Upper lobe of left lung (tissue), 6 donors: ENCODE measurements around the gene SNED1. TPM values are rescaled to one million over a fixed set of nuclear protein-coding genes. Genes with fewer than 3 reads are reported as not detected.

ENCODE experiments used
- ATAC-seq, 2 donors: fragments of 200-7000 bp; cut with Tn5 transposase; one replicate each; pipeline ENCODE4 v1.9.1; 2022; ENCODE audit warnings: mild to moderate bottlenecking in 2 of 2, moderate library complexity in 2 of 2; ENCODE audit not compliant: low FRiP score in 2 of 2
- DNase-seq, 2 donors: peaks; one replicate each; pipeline ENCODE4 v3.0.0-alpha.2; 2019 to 2020
- H3K27ac ChIP-seq, 4 donors: fragments of 200-600 bp; sonication (generic); one replicate each; pipeline ENCODE4 v1.5.1; 2016 to 2019
- H3K27me3 ChIP-seq, 4 donors: fragments of 200-600 bp; sonication (generic); one replicate each; pipeline ENCODE4 v1.5.1; 2017 to 2019
- H3K36me3 ChIP-seq, 4 donors: fragments of 200-600 bp; sonication (generic); one replicate each; pipeline ENCODE4 v1.5.1; 2016 to 2019
- H3K4me1 ChIP-seq, 4 donors: fragments of 200-600 bp; sonication (generic); one replicate each; pipeline ENCODE4 v1.5.1; 2018 to 2019
- H3K4me3 ChIP-seq, 4 donors: fragments of 200-600 bp; sonication (generic); one replicate each; pipeline ENCODE4 v1.5.1; 2017 to 2019; ENCODE audit warnings: mild to moderate bottlenecking in 2 of 4, moderate library complexity in 1 of 4
- H3K9me3 ChIP-seq, 4 donors: fragments of 200-600 bp; sonication (generic); one replicate each; pipeline ENCODE4 v1.5.1; 2018 to 2019
- EP300 ChIP-seq, 4 donors: sonication (generic); formaldehyde crosslinking; IDR thresholded peaks; one replicate each; pipeline ENCODE4 v1.5.1; 2017; ENCODE audit warnings: antibody characterized with exemption in 4 of 4, control low read depth in 2 of 4
- POLR2A ChIP-seq, 4 donors: fragments of 450-650 bp; IDR thresholded peaks; one replicate each; pipeline ENCODE4 v1.5.1; 2016 to 2017; ENCODE audit warnings: antibody characterized with exemption in 4 of 4, mild to moderate bottlenecking in 2 of 4
- POLR2AphosphoS5 ChIP-seq, 2 donors: sonication (generic); formaldehyde crosslinking; IDR thresholded peaks; one replicate each; pipeline ENCODE4 v1.5.1; 2017; ENCODE audit warnings: antibody characterized with exemption in 2 of 2
- WGBS, 2 donors: methylation state at CpG; one replicate each; pipeline ENCODE4 v1.1.5; 2017 to 2018; 5-methylcytosine and 5-hydroxymethylcytosine counted together
- total RNA-seq, 6 donors: library from RNA; depleted of rRNA in 4 of 6; stranded (reverse); fragments of >200 nt in 4 of 6; gene quantifications; one replicate each; pipeline versions ENCODE4 v1.1.0 to v1.2.1, GENCODE V29; 2016 to 2021
- TF ChIP-seq, protein P1 (sequence below), 6 experiments: fragments of 450-650 bp in 4 of 6; fragments of 200-600 bp in 2 of 6; sonication (generic) in 2 of 6; IDR thresholded peaks; one replicate each; pipeline ENCODE4 v1.5.1; 2016 to 2019; ENCODE audit warnings: antibody characterized with exemption in 6 of 6
- donor health status: DM: no; HTN: no; CAD: no; lungs with moderate emphysema.
- donor health status: DM: no; HTN: yes; CAD: no; lungs with severe emphysema.

SNED1 gene
- total RNA-seq, 6 donors from 2014 or later = 26.0 to 189 (median 38.9) TPM

- H3K36me3 ChIP-seq = no peaks in the 10 kb centered on the region
- ATAC-seq (no peak), DNase-seq (peak in 1 of 2 donors; percentile 30)
- H3K9me3 ChIP-seq = no peaks in the 10 kb centered on the region
- TF ChIP-seq POLR2A (IDR thresholded peaks at IDR 0.05) (no peak), EP300 (IDR thresholded peaks at IDR 0.05) (no peak), POLR2AphosphoS5 (IDR thresholded peaks at IDR 0.05) (no peak)
- TF ChIP-seq, protein P1, sequence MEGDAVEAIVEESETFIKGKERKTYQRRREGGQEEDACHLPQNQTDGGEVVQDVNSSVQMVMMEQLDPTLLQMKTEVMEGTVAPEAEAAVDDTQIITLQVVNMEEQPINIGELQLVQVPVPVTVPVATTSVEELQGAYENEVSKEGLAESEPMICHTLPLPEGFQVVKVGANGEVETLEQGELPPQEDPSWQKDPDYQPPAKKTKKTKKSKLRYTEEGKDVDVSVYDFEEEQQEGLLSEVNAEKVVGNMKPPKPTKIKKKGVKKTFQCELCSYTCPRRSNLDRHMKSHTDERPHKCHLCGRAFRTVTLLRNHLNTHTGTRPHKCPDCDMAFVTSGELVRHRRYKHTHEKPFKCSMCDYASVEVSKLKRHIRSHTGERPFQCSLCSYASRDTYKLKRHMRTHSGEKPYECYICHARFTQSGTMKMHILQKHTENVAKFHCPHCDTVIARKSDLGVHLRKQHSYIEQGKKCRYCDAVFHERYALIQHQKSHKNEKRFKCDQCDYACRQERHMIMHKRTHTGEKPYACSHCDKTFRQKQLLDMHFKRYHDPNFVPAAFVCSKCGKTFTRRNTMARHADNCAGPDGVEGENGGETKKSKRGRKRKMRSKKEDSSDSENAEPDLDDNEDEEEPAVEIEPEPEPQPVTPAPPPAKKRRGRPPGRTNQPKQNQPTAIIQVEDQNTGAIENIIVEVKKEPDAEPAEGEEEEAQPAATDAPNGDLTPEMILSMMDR (IDR thresholded peaks at IDR 0.05) = no peak
- H3K4me1 ChIP-seq = peaks cover 0 to 1% (median under 1%) of the 10 kb centered on the region in 4 donors
- no peak overlapping the region for H3K4me3 ChIP-seq
- no peaks in the 10 kb centered on the region for H3K27me3 ChIP-seq
- no peak overlapping the region for H3K27ac ChIP-seq
- WGBS, 2 donors = 79 to 86% methylated on average over 14 of the region's 14 CpGs
Measured at GRCh38 chr2:240952496-240953246, 45.7 kb upstream of the SNED1 start.

DNA sequence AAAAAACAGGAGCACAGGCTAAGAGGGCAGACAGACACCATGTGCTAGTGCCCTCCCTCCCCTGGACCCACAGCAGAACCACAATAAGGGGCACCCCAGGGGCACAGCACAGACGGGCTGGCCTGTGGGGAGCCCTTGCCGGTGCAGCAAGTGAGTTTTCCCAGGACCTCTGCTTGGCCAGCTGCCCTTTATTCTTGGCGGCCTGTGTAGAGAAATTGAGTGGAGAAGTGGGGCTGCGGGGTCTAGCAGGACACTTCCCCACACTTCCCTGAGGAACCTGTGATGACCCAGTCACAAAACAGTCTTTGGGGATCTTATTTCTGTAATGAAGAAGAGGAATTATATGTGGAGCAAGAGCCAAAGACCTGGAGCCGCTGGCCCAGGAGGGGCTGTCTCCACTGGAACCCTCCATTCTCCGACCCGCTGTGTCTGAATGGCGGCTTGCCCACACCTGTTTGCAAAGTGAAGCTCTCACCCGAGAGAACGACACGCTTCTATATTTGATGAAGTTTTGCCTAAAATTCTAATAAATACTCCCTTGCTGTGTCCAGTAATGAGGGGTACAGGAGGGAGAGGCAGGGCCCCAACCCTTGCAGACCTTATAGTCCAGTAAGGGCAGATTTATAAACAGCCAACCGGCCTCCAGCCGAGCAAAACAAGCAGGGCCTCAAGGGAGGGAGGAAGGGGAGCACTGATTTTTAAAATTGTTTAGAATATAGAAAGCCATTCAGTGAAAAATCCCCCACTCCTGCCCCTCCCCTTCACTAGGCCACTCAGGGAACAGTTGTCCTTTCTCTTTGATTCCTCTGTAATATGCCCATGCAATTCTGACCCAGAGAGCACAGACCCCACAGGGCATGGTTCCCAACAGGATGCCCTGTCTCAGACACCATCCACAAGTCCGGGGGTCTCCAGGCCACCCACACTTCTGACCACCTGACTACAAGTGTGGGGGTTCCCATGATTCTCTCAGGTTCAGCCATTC lies 44.7 kb upstream of the SNED1 start:
- DNase-seq = peak in 1 of 2 donors; percentile 36
- WGBS, 2 donors = 66 to 72% methylated on average over 14 of the region's 14 CpGs
- TF ChIP-seq POLR2A (IDR thresholded peaks at IDR 0.05) (no peak), POLR2AphosphoS5 (IDR thresholded peaks at IDR 0.05) (no peak), EP300 (IDR thresholded peaks at IDR 0.05) (no peak)
- TF ChIP-seq, protein P1 (IDR thresholded peaks at IDR 0.05) = no peak

DNA sequence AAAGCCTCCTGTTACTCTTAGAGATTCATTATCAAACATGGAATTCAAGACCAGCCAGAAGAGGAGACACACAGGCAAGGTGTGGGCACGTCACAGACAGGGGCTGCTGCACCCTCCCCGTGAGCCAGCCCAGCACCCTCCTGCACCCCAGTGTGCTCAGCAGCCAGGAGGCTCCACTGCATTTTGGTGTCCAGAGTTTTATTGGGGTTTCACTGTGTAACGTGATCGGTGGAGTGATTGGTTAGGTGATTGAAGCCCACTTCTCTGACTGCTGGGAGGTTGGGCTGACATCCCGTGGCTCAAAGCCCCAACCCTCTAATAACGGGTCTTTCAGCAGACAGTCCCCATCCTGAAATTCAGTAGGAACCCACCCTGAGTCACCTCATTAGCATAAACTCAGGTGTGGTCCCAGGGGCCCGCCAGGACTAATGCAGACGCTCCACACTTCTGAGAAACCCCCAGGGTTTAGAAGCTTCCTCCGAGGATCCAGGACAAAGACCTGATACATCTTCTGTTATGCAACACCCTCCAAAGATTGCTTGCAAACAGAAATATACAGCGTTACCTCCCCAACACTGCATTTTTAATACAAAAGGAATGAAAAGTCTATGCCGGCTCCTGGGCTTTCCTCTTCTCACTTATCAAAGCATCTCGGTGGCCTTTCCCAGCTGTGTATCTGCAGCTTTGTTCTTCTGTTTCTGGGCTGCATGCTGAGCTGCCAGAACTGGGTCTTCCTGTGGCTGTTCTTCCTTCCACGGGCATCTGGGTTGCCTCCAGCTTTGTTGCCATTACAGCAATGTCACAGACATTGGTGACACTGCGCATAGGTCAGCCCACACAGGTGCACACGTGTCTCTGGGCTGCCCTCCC lies 43.7 kb upstream of the SNED1 start:
- Histone ChIP-seq H3K4me1 (peaks cover 0 to 9% (median 3%) of the 10 kb centered on the region in 4 donors), H3K27me3 (no peaks in the 10 kb centered on the region), H3K9me3 (no peaks in the 10 kb centered on the region), H3K4me3 (no peak overlapping the region), H3K36me3 (no peaks in the 10 kb centered on the region), H3K27ac (no peak overlapping the region)
- ATAC-seq = no peak
- no peak for TF ChIP-seq POLR2AphosphoS5 (IDR thresholded peaks at IDR 0.05)
- TF ChIP-seq, protein P1 (IDR thresholded peaks at IDR 0.05) = no peak
- TF ChIP-seq POLR2A (IDR thresholded peaks at IDR 0.05) = no peak
- TF ChIP-seq EP300 (IDR thresholded peaks at IDR 0.05) = no peak
- WGBS, 2 donors = 55 to 65% methylated on average over 9 to 15 of the region's 15 CpGs
- peak in 1 of 2 donors; percentile 27 for DNase-seq

More for the DNA sequence above, 44.7 kb upstream of the SNED1 start:
- no peak for ATAC-seq
- no peak overlapping the region for H3K27ac ChIP-seq
- no peaks in the 10 kb centered on the region for H3K27me3 ChIP-seq
- H3K9me3 ChIP-seq = no peaks in the 10 kb centered on the region
- H3K36me3 ChIP-seq = no peaks in the 10 kb centered on the region
- H3K4me1 ChIP-seq = peaks cover 0 to 8% (median 3%) of the 10 kb centered on the region in 4 donors
- H3K4me3 ChIP-seq = no peak overlapping the region

- TF ChIP-seq, protein P1 (IDR thresholded peaks at IDR 0.05) = no peak
- TF ChIP-seq POLR2AphosphoS5 (IDR thresholded peaks at IDR 0.05) (no peak), POLR2A (IDR thresholded peaks at IDR 0.05) (no peak), EP300 (IDR thresholded peaks at IDR 0.05) (no peak)
- ATAC-seq (no peak), DNase-seq (peak in 1 of 2 donors; percentile 47)
- WGBS, 2 donors = 78 to 84% methylated on average over 10 to 17 of the region's 17 CpGs
- Histone ChIP-seq H3K9me3 (no peaks in the 10 kb centered on the region), H3K27me3 (no peaks in the 10 kb centered on the region), H3K4me1 (peaks cover 6 to 18% (median 11%) of the 10 kb centered on the region in 4 donors), H3K36me3 (no peaks in the 10 kb centered on the region), H3K4me3 (no peak overlapping the region), H3K27ac (no peak overlapping the region)
Measured at GRCh38 chr2:240955306-240956170, 42.9 kb upstream of the SNED1 start.
